ENCODE results near the gene CD96.
"Not testable (repeated sequence)": the region's sequence is repeated elsewhere in the genome, so short reads cannot be mapped to it uniquely, and the experiment has no call there.

CD96 gene

GRCh38 chr3:111561902-111562301, 19.9 kb downstream of the CD96 start:
- not testable (repeated sequence) for DNase-seq

GRCh38 chr3:111566844-111567243, 24.8 kb downstream of the CD96 start:
- DNase-seq: no peak

DNA sequence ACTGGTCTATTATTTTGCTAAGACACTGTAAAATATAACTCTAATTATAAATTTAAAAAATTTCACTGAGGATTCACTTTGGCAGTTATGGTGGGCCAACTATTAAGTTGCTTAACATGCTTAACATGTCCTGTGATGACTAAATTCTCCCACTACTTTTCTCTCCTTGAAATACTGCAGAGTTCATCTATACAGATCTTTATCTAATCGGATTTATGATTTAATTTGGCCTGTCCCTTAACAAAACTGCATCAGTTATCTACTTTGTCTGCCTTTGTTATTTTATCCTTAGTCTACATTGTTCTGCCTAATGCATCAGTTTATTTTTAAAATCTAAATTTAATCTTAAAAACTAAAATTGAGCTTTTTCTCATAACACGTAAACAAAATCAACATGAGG, 26.4 kb downstream of the CD96 start:
- no peak for DNase-seq

GRCh38 chr3:111568911-111569310, 26.9 kb downstream of the CD96 start:
- no peak for DNase-seq

DNA sequence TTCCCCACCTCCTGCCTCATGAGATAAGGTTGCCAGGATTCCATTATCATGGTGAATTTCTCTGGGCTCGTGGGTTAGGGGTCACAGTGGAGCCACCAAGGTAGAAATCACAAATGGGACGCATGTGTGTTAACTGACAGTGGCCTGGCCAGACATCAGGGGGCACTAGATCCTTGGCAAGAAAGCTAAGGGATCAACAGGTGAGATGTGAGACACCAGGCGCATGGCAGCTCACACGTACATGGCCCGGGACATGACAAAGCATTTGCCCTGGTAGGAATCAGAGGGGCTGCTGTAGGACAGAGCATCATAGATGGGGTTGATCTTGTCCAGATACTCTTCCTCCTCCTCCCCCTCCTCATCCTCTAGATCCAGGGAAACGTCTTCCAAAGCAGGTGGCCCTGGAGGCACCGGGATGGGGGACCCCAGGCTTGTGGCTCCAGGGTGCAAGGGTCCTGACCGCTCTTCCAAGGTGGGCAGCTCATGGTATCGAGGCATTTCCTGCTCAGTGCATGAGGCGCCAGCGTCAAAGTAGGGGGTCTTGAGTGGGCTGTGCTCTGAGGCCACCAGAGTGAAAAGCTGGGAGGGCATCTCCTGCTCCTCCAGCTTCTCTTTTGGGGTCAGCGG, 28.5 kb downstream of the CD96 start:
- DNase-seq: no peak

DNA sequence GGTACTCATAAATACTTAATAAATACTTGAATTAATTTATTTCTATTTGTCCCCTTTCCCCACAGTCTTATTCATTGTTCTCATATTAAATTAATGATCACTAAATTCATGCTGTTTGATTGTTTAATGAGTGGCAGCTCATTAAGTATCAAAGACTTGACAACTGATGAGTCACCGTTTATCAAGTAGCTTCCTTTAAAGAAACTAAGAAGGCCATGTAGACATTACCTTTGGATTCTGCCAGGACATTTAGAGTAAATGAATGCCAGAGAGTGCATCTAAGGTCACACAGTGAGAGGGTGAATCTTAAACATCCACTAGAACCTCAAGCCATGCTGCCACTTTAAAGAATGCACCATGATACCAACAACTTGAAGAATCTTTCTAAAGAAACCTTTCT, 29.3 kb downstream of the CD96 start:
- DNase-seq: no peak

- peak; percentile 20 for DNase-seq
Observed at GRCh38 chr3:111571907-111572460, 30.0 kb downstream of the CD96 start.

DNA sequence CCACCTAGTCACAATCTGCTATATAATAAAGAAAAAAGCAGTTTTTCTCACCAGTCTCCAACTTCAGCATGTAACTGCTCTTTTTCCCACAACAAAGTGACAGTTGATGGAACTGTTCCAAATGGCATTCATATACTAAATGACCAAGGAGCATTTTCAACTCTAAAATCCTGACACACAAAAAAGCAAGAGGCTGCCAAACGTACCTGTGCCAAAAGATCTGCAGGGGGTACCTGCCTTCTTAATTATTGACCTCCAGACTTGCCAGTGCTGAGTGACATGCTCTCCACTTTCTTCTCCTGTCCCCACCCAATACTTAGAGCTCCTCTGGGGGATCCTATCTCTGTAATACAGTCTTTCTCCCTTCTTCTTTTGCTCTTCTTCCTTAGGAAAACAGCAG, 35.1 kb downstream of the CD96 start:
- DNase-seq: no peak

DNA sequence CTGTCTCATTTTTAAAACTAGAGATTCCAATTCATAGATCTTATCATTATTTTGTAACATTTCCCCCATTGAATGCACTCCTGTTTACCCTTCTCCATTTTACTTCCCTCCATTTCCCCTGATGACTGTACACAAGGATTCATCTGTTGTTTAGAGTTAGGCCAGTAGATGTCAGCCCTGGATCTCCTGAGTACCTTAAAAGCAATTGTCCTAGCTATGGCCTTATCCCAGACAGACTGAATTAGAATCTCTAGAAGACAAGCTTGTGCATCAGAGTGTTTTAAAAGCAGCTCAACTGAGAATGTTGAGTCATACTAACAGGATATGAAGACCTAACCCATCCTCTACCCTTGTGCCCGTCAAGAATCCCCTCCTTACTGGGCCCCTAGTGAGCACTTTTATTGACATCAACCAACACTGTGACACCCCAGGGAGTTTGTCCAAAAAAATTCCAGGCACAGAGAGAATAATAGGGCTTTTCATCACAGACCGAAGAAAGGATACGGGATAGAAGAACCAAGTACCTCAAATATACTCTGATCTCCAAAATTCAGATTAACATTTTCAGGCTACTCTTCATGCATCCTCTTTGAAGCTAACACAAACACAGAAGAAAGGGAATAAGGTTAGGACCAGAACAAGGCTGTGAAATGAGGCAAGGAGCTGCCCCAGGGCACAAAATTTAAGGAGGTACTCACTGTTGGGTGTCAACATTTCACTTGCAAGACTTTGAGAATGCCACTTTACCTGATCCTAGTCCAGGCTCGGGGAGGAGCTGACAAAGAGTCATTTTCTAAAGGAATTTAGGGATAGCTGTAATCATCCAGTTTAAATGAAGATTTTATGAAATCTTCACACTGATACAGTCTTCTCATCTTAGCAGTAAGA, 36.0 kb downstream of the CD96 start:
- DNase-seq: no peak

GRCh38 chr3:111578867-111579266, 36.9 kb downstream of the CD96 start:
- DNase-seq: no peak

DNA sequence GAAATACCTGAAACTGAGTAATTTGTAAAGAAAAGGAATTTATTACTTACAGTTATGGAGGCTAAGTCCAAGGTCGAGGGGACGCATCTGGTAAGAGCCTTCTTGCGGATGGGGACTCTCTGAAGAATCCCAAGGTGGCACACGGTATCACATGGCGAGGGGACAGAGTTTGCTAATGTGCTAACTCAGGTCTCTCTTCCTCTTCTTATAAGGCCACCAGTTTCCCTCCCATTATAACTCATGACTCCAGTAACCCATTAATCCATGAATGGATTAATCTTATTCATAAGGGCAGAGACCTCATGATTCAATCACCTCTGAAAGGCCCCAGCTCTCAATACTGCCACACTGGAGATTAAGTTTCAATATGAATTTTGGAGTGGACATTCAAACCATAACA, 37.5 kb downstream of the CD96 start:
- no peak for DNase-seq

- DNase-seq: no peak
Observed at GRCh38 chr3:111581403-111582119, 39.6 kb downstream of the CD96 start.

GRCh38 chr3:111582120-111582474, 40.1 kb downstream of the CD96 start:
- DNase-seq: no peak

DNA sequence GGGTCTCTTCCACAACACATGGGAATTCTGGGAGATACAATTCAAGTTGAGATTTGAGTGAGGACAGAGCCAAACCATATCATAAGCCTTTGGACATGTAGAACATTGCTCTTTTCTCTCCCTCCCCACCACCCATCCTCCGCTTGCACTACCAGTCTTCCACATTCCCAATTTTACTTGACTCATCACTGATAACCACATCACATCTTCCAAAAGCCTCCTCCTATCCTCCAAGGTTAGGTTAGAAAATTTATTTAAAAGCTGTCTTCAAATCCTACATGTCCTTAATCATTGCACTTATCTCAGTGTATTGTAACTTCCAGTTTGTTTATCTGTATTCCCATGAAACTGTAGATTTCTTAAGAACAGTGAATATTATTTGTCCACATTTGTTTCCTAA, 42.7 kb downstream of the CD96 start:
- DNase-seq: no peak

DNA sequence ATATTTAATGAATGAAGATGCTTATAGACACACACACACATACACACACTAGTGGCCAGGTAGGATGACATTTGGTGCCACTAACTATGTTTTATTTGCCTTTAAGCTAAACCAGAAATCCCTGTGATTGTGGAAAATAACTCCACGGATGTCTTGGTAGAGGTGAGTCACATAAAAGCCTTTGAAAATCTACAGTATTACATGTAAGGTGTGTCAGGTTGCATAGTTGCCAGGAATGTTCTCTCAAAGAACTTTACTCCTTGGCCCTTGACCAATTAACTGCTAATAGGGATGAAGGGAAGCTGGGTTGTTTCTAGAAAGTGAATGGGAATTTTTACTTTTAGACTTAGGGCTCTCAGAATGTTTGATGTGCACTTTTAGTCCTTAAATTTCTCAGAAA, 43.2 kb downstream of the CD96 start:
- no peak for DNase-seq

- DNase-seq: no peak
Observed at GRCh38 chr3:111588527-111588926, 46.5 kb downstream of the CD96 start.

DNA sequence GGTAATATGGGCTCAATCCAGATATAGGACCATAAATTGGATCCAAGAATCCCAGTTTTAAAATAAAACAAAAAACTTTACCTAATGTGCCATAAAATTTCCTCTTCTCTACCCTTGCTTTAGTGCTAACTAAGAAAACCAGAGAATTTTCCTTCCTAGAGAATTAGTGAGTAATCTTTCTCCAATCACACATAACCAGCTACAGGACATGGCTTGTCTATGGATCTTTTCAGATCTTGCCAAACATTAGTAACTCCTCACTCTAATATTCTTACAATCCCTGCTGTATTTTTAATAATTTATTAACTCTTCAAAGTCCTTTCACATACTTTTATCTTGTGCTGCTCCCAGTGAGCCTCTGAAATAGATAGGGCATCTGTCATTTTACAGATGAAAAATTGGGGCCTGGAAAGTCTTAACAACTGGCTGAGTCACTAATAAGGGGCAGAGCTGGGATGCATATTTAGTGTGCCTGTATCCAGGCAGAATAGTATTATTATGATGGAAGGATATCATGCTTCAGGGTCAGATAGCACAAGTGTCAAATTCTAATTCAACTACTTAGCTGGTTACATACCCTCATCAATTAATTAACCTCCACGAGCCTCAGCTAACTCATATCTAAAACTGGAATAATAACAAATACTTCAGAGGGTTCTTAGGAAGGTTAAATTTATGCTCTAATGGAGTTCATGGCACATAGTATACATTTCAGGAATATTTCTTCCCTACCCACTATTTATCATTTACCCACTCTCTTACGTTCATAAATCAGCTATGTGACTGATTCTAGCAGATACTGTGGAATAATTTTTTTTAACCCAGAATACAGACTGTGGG, 47.5 kb downstream of the CD96 start:
- DNase-seq: no peak

- no peak for DNase-seq
Observed at GRCh38 chr3:111590143-111590491, 48.1 kb downstream of the CD96 start.

GRCh38 chr3:111591555-111591954, 49.6 kb downstream of the CD96 start:
- no peak for DNase-seq

GRCh38 chr3:111592143-111592542, 50.1 kb downstream of the CD96 start:
- DNase-seq: no peak

DNA sequence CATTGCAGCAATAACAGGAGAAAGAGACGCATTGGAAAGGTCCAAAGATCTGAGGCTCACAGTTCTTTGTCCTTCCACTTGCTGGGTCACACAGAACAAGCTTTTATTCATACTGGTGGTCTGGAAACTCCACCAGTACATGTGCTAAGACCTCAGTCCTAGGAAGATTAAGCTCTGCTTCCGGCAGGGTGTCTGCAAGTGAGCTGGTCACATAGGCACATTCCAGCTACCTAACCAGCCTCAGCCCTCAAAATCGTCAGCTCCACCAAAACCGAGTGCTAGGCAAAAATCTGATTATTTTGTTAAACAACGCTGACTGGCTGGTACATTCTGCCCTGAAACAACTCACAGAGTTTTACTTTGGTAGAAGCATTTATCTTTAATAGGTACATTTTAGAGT, 50.9 kb downstream of the CD96 start:
- DNase-seq: no peak

DNA sequence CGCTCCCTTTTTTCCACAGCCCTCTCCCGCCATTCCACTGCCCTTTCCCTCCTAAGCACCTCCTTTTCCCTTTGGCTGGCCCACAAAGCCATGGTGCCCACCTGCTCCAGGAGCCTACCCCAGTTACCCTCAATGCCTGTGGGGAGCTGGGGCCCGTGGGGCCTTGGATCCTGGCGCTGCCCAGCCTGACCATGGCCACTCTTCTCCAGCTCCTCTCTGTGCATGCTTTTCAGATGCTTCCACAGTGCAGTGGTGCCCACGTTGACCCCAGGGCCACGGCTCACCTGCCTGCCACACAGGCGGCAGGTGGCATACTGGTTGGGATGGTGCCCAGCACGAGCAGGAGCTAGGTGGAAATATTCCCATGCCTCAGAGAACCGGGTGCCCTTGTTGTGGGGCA, 51.7 kb downstream of the CD96 start:
- no peak for DNase-seq

GRCh38 chr3:111594205-111594604, 52.2 kb downstream of the CD96 start:
- no peak for DNase-seq

All from activated gamma-delta T cell treated with Interleukin-2 at 50 U/mL for 16 hours (primary cell).